ENCODE measurements around the gene DAD1.
"Not testable (repeated sequence)": the region's sequence is repeated elsewhere in the genome, so short reads cannot be mapped to it uniquely, and the experiment has no call there.

DAD1 gene

GRCh38 chr14:22589096-22589839, at the start of gene DAD1:
Gene DAD1 (minus strand): TSS chr14:22589224. CDS start chr14:22589157, 67 bp downstream.
- DNase-seq (ENCODE audit: low read depth in 2 of 2): peak; percentile 99

- DNase-seq (ENCODE audit: low read depth in 2 of 2): not testable (repeated sequence)
These were observed 47.0 kb upstream of the DAD1 start for GRCh38 chr14:22635980-22636379.

- DNase-seq (ENCODE audit: low read depth in 2 of 2): no peak
These were observed 45.3 kb upstream of the DAD1 start for GRCh38 chr14:22634233-22634900.

- no peak for DNase-seq (ENCODE audit: low read depth in 2 of 2)
These were observed 41.5 kb upstream of the DAD1 start for GRCh38 chr14:22630486-22630885.

GRCh38 chr14:22630066-22630465, 41.0 kb upstream of the DAD1 start:
- no peak for DNase-seq (ENCODE audit: low read depth in 2 of 2)

GRCh38 chr14:22629361-22629760, 40.3 kb upstream of the DAD1 start:
- DNase-seq (ENCODE audit: low read depth in 2 of 2): no peak

GRCh38 chr14:22627506-22628263, 38.7 kb upstream of the DAD1 start:
- no peak for DNase-seq (ENCODE audit: low read depth in 2 of 2)

- DNase-seq (ENCODE audit: low read depth in 2 of 2): no peak
These were observed 37.6 kb upstream of the DAD1 start for GRCh38 chr14:22626590-22626989.

- DNase-seq (ENCODE audit: low read depth in 2 of 2): no peak
These were observed 34.0 kb upstream of the DAD1 start for GRCh38 chr14:22623047-22623446.

GRCh38 chr14:22622255-22622654, 33.2 kb upstream of the DAD1 start:
- no peak for DNase-seq (ENCODE audit: low read depth in 2 of 2)

- not testable (repeated sequence) for DNase-seq (ENCODE audit: low read depth in 2 of 2)
These were observed 26.7 kb upstream of the DAD1 start for GRCh38 chr14:22615765-22616164.

- no peak for DNase-seq (ENCODE audit: low read depth in 2 of 2)
These were observed 25.3 kb upstream of the DAD1 start for GRCh38 chr14:22614240-22614799.

GRCh38 chr14:22613736-22614239, 24.8 kb upstream of the DAD1 start:
- no peak for DNase-seq (ENCODE audit: low read depth in 2 of 2)

GRCh38 chr14:22613106-22613695, 24.2 kb upstream of the DAD1 start:
- DNase-seq (ENCODE audit: low read depth in 2 of 2): no peak

GRCh38 chr14:22610931-22611330, 21.9 kb upstream of the DAD1 start:
- DNase-seq (ENCODE audit: low read depth in 2 of 2): no peak

- no peak for DNase-seq (ENCODE audit: low read depth in 2 of 2)
These were observed 18.3 kb upstream of the DAD1 start for GRCh38 chr14:22607291-22607690.

- DNase-seq (ENCODE audit: low read depth in 2 of 2): no peak
These were observed 17.4 kb upstream of the DAD1 start for GRCh38 chr14:22606380-22606779.

GRCh38 chr14:22602862-22603261, 13.8 kb upstream of the DAD1 start:
- no peak for DNase-seq (ENCODE audit: low read depth in 2 of 2)

- no peak for DNase-seq (ENCODE audit: low read depth in 2 of 2)
These were observed 13.0 kb upstream of the DAD1 start for GRCh38 chr14:22601996-22602395.

GRCh38 chr14:22601456-22601855, 12.4 kb upstream of the DAD1 start:
- no peak for DNase-seq (ENCODE audit: low read depth in 2 of 2)

GRCh38 chr14:22600027-22600426, 11.0 kb upstream of the DAD1 start:
- no peak for DNase-seq (ENCODE audit: low read depth in 2 of 2)

GRCh38 chr14:22599349-22599748, 10.3 kb upstream of the DAD1 start:
- no peak for DNase-seq (ENCODE audit: low read depth in 2 of 2)
